Activated T-cell treated with anti-CD3 and anti-CD28 coated beads for 4 hours (primary cell): ENCODE measurements around the gene CAMKMT.
"Not testable (repeated sequence)": the region's sequence is repeated elsewhere in the genome, so short reads cannot be mapped to it uniquely, and the experiment has no call there.

Experiments used
- DNase-seq: peaks from one replicate; pipeline ENCODE4 v3.0.0-alpha.2; 2020

Gene CAMKMT

GRCh38 chr2:44450082-44450481 lies 88.3 kb downstream of the CAMKMT start:
- no peak for DNase-seq

- no peak for DNase-seq
These were observed 89.1 kb downstream of the CAMKMT start for GRCh38 chr2:44450806-44451205.

- no peak for DNase-seq
These were observed 90.4 kb downstream of the CAMKMT start for GRCh38 chr2:44452069-44452583.

GRCh38 chr2:44453259-44453658 lies 91.5 kb downstream of the CAMKMT start:
- DNase-seq, result no peak

GRCh38 chr2:44455877-44456276 lies 94.1 kb downstream of the CAMKMT start:
- DNase-seq, result no peak

GRCh38 chr2:44456946-44457345 lies 95.2 kb downstream of the CAMKMT start:
- DNase-seq, result no peak

GRCh38 chr2:44459739-44460138 lies 98.0 kb downstream of the CAMKMT start:
- DNase-seq, result no peak

GRCh38 chr2:44462934-44463849 lies 101.4 kb downstream of the CAMKMT start:
- no peak for DNase-seq

GRCh38 chr2:44464437-44464836 lies 102.7 kb downstream of the CAMKMT start:
- DNase-seq, result no peak

- no peak for DNase-seq
These were observed 108.4 kb downstream of the CAMKMT start for GRCh38 chr2:44470151-44470550.

- no peak for DNase-seq
These were observed 116.1 kb downstream of the CAMKMT start for GRCh38 chr2:44477657-44478414.

- DNase-seq, result peak; percentile 21
These were observed 117.6 kb downstream of the CAMKMT start for GRCh38 chr2:44479127-44479887.

GRCh38 chr2:44480068-44480467 lies 118.3 kb downstream of the CAMKMT start:
- no peak for DNase-seq

GRCh38 chr2:44487052-44487451 lies 125.3 kb downstream of the CAMKMT start:
- DNase-seq, result no peak

GRCh38 chr2:44490726-44491125 lies 129.0 kb downstream of the CAMKMT start:
- no peak for DNase-seq

- no peak for DNase-seq
These were observed 132.3 kb downstream of the CAMKMT start for GRCh38 chr2:44494006-44494405.

- DNase-seq, result no peak
These were observed 133.3 kb downstream of the CAMKMT start for GRCh38 chr2:44495035-44495434.

GRCh38 chr2:44495544-44495943 lies 133.8 kb downstream of the CAMKMT start:
- DNase-seq, result no peak

GRCh38 chr2:44496130-44496529 lies 134.4 kb downstream of the CAMKMT start:
- no peak for DNase-seq

- no peak for DNase-seq
These were observed 136.8 kb downstream of the CAMKMT start for GRCh38 chr2:44498551-44498950.

- DNase-seq, result not testable (repeated sequence)
These were observed 143.9 kb downstream of the CAMKMT start for GRCh38 chr2:44505664-44506063.

GRCh38 chr2:44510246-44510645 lies 148.5 kb downstream of the CAMKMT start:
- no peak for DNase-seq

GRCh38 chr2:44515416-44515815 lies 153.7 kb downstream of the CAMKMT start:
- no peak for DNase-seq
